GM21515 (cell line): ENCODE data around the gene THBS2.
"Not testable (repeated sequence)": the region's sequence is repeated elsewhere in the genome, so short reads cannot be mapped to it uniquely, and the experiment has no call there.

Source experiments
- ATAC-seq: cut with Tn5 transposase; IDR thresholded peaks from one replicate; pipeline ENCODE4 v1.9.1; 2021; ENCODE audit not compliant: unreplicated experiment

Gene THBS2

GRCh38 chr6:169253337-169254238 lies at the start of gene THBS2:
TSS of gene THBS2 (minus strand) at chr6:169253846. CDS start at chr6:169250784, 3,062 bp downstream.
- ATAC-seq, result no peak

- ATAC-seq, result no peak
These were observed 49.1 kb upstream of the THBS2 start for GRCh38 chr6:169302716-169303115.

GRCh38 chr6:169302255-169302654 lies 48.6 kb upstream of the THBS2 start:
- no peak for ATAC-seq

GRCh38 chr6:169300916-169301315 lies 47.3 kb upstream of the THBS2 start:
- no peak for ATAC-seq

GRCh38 chr6:169298626-169299025 lies 45.0 kb upstream of the THBS2 start:
- not testable (repeated sequence) for ATAC-seq

GRCh38 chr6:169296622-169297021 lies 43.0 kb upstream of the THBS2 start:
- ATAC-seq, result no peak

GRCh38 chr6:169296170-169296569 lies 42.5 kb upstream of the THBS2 start:
- no peak for ATAC-seq

GRCh38 chr6:169293196-169293595 lies 39.5 kb upstream of the THBS2 start:
- ATAC-seq, result no peak

GRCh38 chr6:169292338-169293124 lies 38.9 kb upstream of the THBS2 start:
- no peak for ATAC-seq

GRCh38 chr6:169291646-169292337 lies 38.1 kb upstream of the THBS2 start:
- no peak for ATAC-seq

- ATAC-seq, result no peak
These were observed 37.5 kb upstream of the THBS2 start for GRCh38 chr6:169291148-169291547.

GRCh38 chr6:169289619-169290339 lies 36.1 kb upstream of the THBS2 start:
- ATAC-seq, result no peak

GRCh38 chr6:169289257-169289618 lies 35.6 kb upstream of the THBS2 start:
- ATAC-seq, result no peak

- ATAC-seq, result no peak
These were observed 34.9 kb upstream of the THBS2 start for GRCh38 chr6:169288591-169288990.

GRCh38 chr6:169287675-169288074 lies 34.0 kb upstream of the THBS2 start:
- no peak for ATAC-seq

- ATAC-seq, result no peak
These were observed 33.3 kb upstream of the THBS2 start for GRCh38 chr6:169286961-169287360.

- no peak for ATAC-seq
These were observed 31.5 kb upstream of the THBS2 start for GRCh38 chr6:169285165-169285564.

GRCh38 chr6:169283924-169284323 lies 30.3 kb upstream of the THBS2 start:
- no peak for ATAC-seq

GRCh38 chr6:169282043-169282442 lies 28.4 kb upstream of the THBS2 start:
- no peak for ATAC-seq

GRCh38 chr6:169277619-169278018 lies 24.0 kb upstream of the THBS2 start:
- no peak for ATAC-seq

GRCh38 chr6:169274781-169275180 lies 21.1 kb upstream of the THBS2 start:
- ATAC-seq, result no peak
